Measurements from ENCODE around the gene RHNO1.
"Not testable (repeated sequence)": the region's sequence is repeated elsewhere in the genome, so short reads cannot be mapped to it uniquely, and the experiment has no call there.

The RHNO1 gene

GRCh38 chr12:2862876-2863275 lies 14.1 kb upstream of the RHNO1 start:
- Histone ChIP-seq H3K27me3 (ENCODE audit: control insufficient read depth, insufficient read depth, low read length) (no peaks in the 10 kb centered on the region), H3K4me1 (ENCODE audit: control insufficient read depth, insufficient read depth, low read length) (no peaks in the 10 kb centered on the region), H3K9me3 (replicated peaks; ENCODE audit: low read length) (no peaks in the 10 kb centered on the region), H3K4me2 (ENCODE audit: low read length) (no peak overlapping the region), H3K36me3 (ENCODE audit: insufficient read depth, low read length) (peaks cover 45% of the 10 kb centered on the region), H3K4me3 (ENCODE audit: low read length) (no peak overlapping the region), H3K9ac (ENCODE audit: low read depth, low read length) (no peak overlapping the region)

GRCh38 chr12:2863402-2863801 lies 13.6 kb upstream of the RHNO1 start:
- not testable (repeated sequence) for H3K4me2 ChIP-seq (ENCODE audit: low read length); H3K27me3 ChIP-seq (ENCODE audit: control insufficient read depth, insufficient read depth, low read length); H3K4me3 ChIP-seq (ENCODE audit: low read length); H3K4me1 ChIP-seq (ENCODE audit: control insufficient read depth, insufficient read depth, low read length); H3K9ac ChIP-seq (ENCODE audit: low read depth, low read length); H3K9me3 ChIP-seq (replicated peaks; ENCODE audit: low read length)
- peaks cover 43% of the 10 kb centered on the region for H3K36me3 ChIP-seq (ENCODE audit: insufficient read depth, low read length)

- Histone ChIP-seq H3K9ac (ENCODE audit: low read depth, low read length) (no peak overlapping the region), H3K9me3 (replicated peaks; ENCODE audit: low read length) (no peaks in the 10 kb centered on the region), H3K4me1 (ENCODE audit: control insufficient read depth, insufficient read depth, low read length) (no peaks in the 10 kb centered on the region), H3K4me2 (ENCODE audit: low read length) (no peak overlapping the region), H3K27me3 (ENCODE audit: control insufficient read depth, insufficient read depth, low read length) (no peaks in the 10 kb centered on the region), H3K4me3 (ENCODE audit: low read length) (no peak overlapping the region), H3K36me3 (ENCODE audit: insufficient read depth, low read length) (peaks cover 39% of the 10 kb centered on the region)
These were observed 12.8 kb upstream of the RHNO1 start for GRCh38 chr12:2864198-2864597.

- not testable (repeated sequence) for H3K9ac ChIP-seq (ENCODE audit: low read depth, low read length); H3K4me3 ChIP-seq (ENCODE audit: low read length); H3K9me3 ChIP-seq (replicated peaks; ENCODE audit: low read length); H3K4me1 ChIP-seq (ENCODE audit: control insufficient read depth, insufficient read depth, low read length); H3K27me3 ChIP-seq (ENCODE audit: control insufficient read depth, insufficient read depth, low read length); H3K4me2 ChIP-seq (ENCODE audit: low read length)
- H3K36me3 ChIP-seq (ENCODE audit: insufficient read depth, low read length): peaks cover 36% of the 10 kb centered on the region
These were observed 7.9 kb upstream of the RHNO1 start for GRCh38 chr12:2868986-2869632.

GRCh38 chr12:2876431-2877046 lies 484 bp upstream of the RHNO1 start:
- Histone ChIP-seq H3K9ac (ENCODE audit: low read depth, low read length) (peak overlapping the region; percentile 98), H3K36me3 (ENCODE audit: insufficient read depth, low read length) (peaks cover 18% of the 10 kb centered on the region), H3K4me3 (ENCODE audit: low read length) (peak overlapping the region; percentile 95)

GRCh38 chr12:2877953-2878732 lies 1.1 kb downstream of the RHNO1 start:
- H3K9ac ChIP-seq (ENCODE audit: low read depth, low read length): peak overlapping the region; percentile 98
- peak overlapping the region; percentile 95 for H3K4me3 ChIP-seq (ENCODE audit: low read length)
- peaks cover 18% of the 10 kb centered on the region for H3K4me1 ChIP-seq (ENCODE audit: control insufficient read depth, insufficient read depth, low read length)
- H3K27me3 ChIP-seq (ENCODE audit: control insufficient read depth, insufficient read depth, low read length): no peaks in the 10 kb centered on the region
- H3K36me3 ChIP-seq (ENCODE audit: insufficient read depth, low read length): peaks cover 8% of the 10 kb centered on the region
- H3K9me3 ChIP-seq (replicated peaks; ENCODE audit: low read length): no peaks in the 10 kb centered on the region
- peak overlapping the region; percentile 85 for H3K4me2 ChIP-seq (ENCODE audit: low read length)

More at GRCh38 chr12:2876431-2877046, 484 bp upstream of the RHNO1 start:
- Histone ChIP-seq H3K9me3 (replicated peaks; ENCODE audit: low read length) (no peaks in the 10 kb centered on the region), H3K4me2 (ENCODE audit: low read length) (peak overlapping the region; percentile 99), H3K27me3 (ENCODE audit: control insufficient read depth, insufficient read depth, low read length) (no peaks in the 10 kb centered on the region), H3K4me1 (ENCODE audit: control insufficient read depth, insufficient read depth, low read length) (peaks cover 18% of the 10 kb centered on the region)

- peaks cover 18% of the 10 kb centered on the region for H3K4me1 ChIP-seq (ENCODE audit: control insufficient read depth, insufficient read depth, low read length)
- no peak overlapping the region for H3K4me3 ChIP-seq (ENCODE audit: low read length)
- H3K9ac ChIP-seq (ENCODE audit: low read depth, low read length): no peak overlapping the region
- H3K4me2 ChIP-seq (ENCODE audit: low read length): no peak overlapping the region
- no peaks in the 10 kb centered on the region for H3K9me3 ChIP-seq (replicated peaks; ENCODE audit: low read length)
- H3K27me3 ChIP-seq (ENCODE audit: control insufficient read depth, insufficient read depth, low read length): no peaks in the 10 kb centered on the region
- peaks cover 7% of the 10 kb centered on the region for H3K36me3 ChIP-seq (ENCODE audit: insufficient read depth, low read length)
These were observed 2.8 kb downstream of the RHNO1 start for GRCh38 chr12:2879853-2880252.

GRCh38 chr12:2884810-2885209 lies 7.8 kb downstream of the RHNO1 start:
- Histone ChIP-seq H3K36me3 (ENCODE audit: insufficient read depth, low read length) (peaks cover 16% of the 10 kb centered on the region), H3K9ac (ENCODE audit: low read depth, low read length) (no peak overlapping the region), H3K9me3 (replicated peaks; ENCODE audit: low read length) (no peaks in the 10 kb centered on the region), H3K4me1 (ENCODE audit: control insufficient read depth, insufficient read depth, low read length) (no peaks in the 10 kb centered on the region), H3K27me3 (ENCODE audit: control insufficient read depth, insufficient read depth, low read length) (no peaks in the 10 kb centered on the region), H3K4me3 (ENCODE audit: low read length) (no peak overlapping the region), H3K4me2 (ENCODE audit: low read length) (no peak overlapping the region)

- Histone ChIP-seq H3K9ac (ENCODE audit: low read depth, low read length) (no peak overlapping the region), H3K36me3 (ENCODE audit: insufficient read depth, low read length) (peaks cover 16% of the 10 kb centered on the region), H3K4me2 (ENCODE audit: low read length) (no peak overlapping the region), H3K9me3 (replicated peaks; ENCODE audit: low read length) (no peaks in the 10 kb centered on the region), H3K4me1 (ENCODE audit: control insufficient read depth, insufficient read depth, low read length) (peaks cover 5% of the 10 kb centered on the region), H3K4me3 (ENCODE audit: low read length) (no peak overlapping the region), H3K27me3 (ENCODE audit: control insufficient read depth, insufficient read depth, low read length) (no peaks in the 10 kb centered on the region)
These were observed 9.9 kb downstream of the RHNO1 start for GRCh38 chr12:2886768-2887450.

- no peaks in the 10 kb centered on the region for H3K9me3 ChIP-seq (replicated peaks; ENCODE audit: low read length)
- H3K4me3 ChIP-seq (ENCODE audit: low read length): peak overlapping the region; percentile 98
- peak overlapping the region; percentile 88 for H3K4me2 ChIP-seq (ENCODE audit: low read length)
- H3K36me3 ChIP-seq (ENCODE audit: insufficient read depth, low read length): peaks cover 13% of the 10 kb centered on the region
- H3K4me1 ChIP-seq (ENCODE audit: control insufficient read depth, insufficient read depth, low read length): peaks cover 21% of the 10 kb centered on the region
- peak overlapping the region; percentile 81 for H3K9ac ChIP-seq (ENCODE audit: low read depth, low read length)
- H3K27me3 ChIP-seq (ENCODE audit: control insufficient read depth, insufficient read depth, low read length): no peaks in the 10 kb centered on the region
These were observed 13.0 kb downstream of the RHNO1 start for GRCh38 chr12:2890001-2890387.
